ENCODE measurements around the gene VPS37C. TPM values are rescaled to one million over a fixed set of nuclear protein-coding genes. Genes with fewer than 3 reads are reported as not detected.

The VPS37C gene
- total and polyA plus RNA-seq, 9 donors: 7.8 to 25.8 (median 19.7) TPM

GRCh38 chr11:61132646-61133045 lies 28.6 kb downstream of the VPS37C start:
- H3K27ac ChIP-seq: no peak overlapping the region
- TF ChIP-seq, protein P1, sequence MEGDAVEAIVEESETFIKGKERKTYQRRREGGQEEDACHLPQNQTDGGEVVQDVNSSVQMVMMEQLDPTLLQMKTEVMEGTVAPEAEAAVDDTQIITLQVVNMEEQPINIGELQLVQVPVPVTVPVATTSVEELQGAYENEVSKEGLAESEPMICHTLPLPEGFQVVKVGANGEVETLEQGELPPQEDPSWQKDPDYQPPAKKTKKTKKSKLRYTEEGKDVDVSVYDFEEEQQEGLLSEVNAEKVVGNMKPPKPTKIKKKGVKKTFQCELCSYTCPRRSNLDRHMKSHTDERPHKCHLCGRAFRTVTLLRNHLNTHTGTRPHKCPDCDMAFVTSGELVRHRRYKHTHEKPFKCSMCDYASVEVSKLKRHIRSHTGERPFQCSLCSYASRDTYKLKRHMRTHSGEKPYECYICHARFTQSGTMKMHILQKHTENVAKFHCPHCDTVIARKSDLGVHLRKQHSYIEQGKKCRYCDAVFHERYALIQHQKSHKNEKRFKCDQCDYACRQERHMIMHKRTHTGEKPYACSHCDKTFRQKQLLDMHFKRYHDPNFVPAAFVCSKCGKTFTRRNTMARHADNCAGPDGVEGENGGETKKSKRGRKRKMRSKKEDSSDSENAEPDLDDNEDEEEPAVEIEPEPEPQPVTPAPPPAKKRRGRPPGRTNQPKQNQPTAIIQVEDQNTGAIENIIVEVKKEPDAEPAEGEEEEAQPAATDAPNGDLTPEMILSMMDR (IDR thresholded peaks at IDR 0.05): no peak
- TF ChIP-seq EP300 (IDR thresholded peaks at IDR 0.05) (no peak), POLR2A (IDR thresholded peaks at IDR 0.05) (no peak)
- no peak for DNase-seq
- intact Hi-C loops (cut with DNase I): loop anchor here in 1 of 4 donors (5.0 to 10.0 kb wide), 2 partner anchors 215 to 358 kb away; no protein-coding TSS in a partner anchor
- H3K4me3 ChIP-seq: no peak overlapping the region
- no peaks in the 10 kb centered on the region for H3K27me3 ChIP-seq
- H3K4me1 ChIP-seq (ENCODE audit: insufficient read depth): peaks cover 5% of the 10 kb centered on the region
- WGBS, 3 donors: 80 to 90% (median 87%) methylated on average over 5 of the region's 5 CpGs
- no peaks in the 10 kb centered on the region for H3K36me3 ChIP-seq
- H3K9me3 ChIP-seq: no peaks in the 10 kb centered on the region

DNA sequence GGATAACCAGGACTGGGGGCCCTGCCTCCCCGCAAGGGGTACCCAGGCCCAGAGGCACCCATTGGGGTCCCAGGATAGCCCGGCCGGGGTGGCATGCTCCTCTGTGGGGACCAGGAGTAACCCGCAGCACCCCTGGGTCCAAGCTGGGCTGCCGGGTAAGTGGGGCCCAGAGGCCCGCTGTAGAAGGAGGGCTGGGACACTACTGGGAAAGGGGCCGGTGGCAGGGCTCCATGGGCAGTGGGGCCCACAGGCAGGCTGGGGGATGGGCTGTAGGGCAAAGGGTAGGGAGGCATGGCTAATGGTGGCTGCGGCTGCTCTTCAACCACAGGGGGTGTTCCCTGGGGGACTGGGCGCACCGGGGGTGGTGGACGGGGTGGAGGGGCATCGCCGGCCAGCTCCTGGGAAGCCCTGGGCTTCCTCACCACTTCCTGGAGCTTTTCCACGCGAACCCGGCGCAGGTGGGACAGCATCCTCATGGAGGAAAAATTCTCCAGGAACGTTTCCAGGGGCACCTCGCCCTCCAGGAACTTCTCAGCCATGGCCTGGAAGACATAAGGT lies 29.1 kb downstream of the VPS37C start:
- no peaks in the 10 kb centered on the region for H3K36me3 ChIP-seq

GRCh38 chr11:61131586-61131985 lies 29.6 kb downstream of the VPS37C start:
- TF ChIP-seq, protein P1 (IDR thresholded peaks at IDR 0.05): no peak
- TF ChIP-seq POLR2A (IDR thresholded peaks at IDR 0.05) (no peak), EP300 (IDR thresholded peaks at IDR 0.05) (no peak)
- Histone ChIP-seq H3K4me1 (ENCODE audit: insufficient read depth) (peaks cover 5% of the 10 kb centered on the region), H3K36me3 (no peaks in the 10 kb centered on the region), H3K9me3 (no peaks in the 10 kb centered on the region), H3K27me3 (no peaks in the 10 kb centered on the region), H3K27ac (peak overlapping the region; percentile 35 to 73), H3K4me3 (no peak overlapping the region)
- peak in 1 of 5 donors; percentile 17 for DNase-seq
- 76 to 82% (median 77%) methylated on average over 14 of the region's 14 CpGs for WGBS, 3 donors
- intact Hi-C loops (cut with DNase I): loop anchor here in 1 of 4 donors (5.0 to 10.0 kb wide), 2 partner anchors 214 to 357 kb away; no protein-coding TSS in a partner anchor

More for the DNA sequence above, 29.1 kb downstream of the VPS37C start:
- DNase-seq: no peak
- TF ChIP-seq, protein P1 (IDR thresholded peaks at IDR 0.05): no peak
- TF ChIP-seq POLR2A (IDR thresholded peaks at IDR 0.05): no peak
- no peak for TF ChIP-seq EP300 (IDR thresholded peaks at IDR 0.05)
- Histone ChIP-seq H3K4me3 (no peak overlapping the region), H3K9me3 (no peaks in the 10 kb centered on the region), H3K27me3 (no peaks in the 10 kb centered on the region), H3K4me1 (ENCODE audit: insufficient read depth) (peaks cover 5% of the 10 kb centered on the region), H3K27ac (peak overlapping the region; percentile 35 to 73)
- 91 to 94% (median 93%) methylated on average over 19 of the region's 19 CpGs for WGBS, 3 donors
- intact Hi-C loops (cut with DNase I): loop anchor here in 1 of 4 donors (5.0 to 10.0 kb wide), 2 partner anchors 215 to 357 kb away; no protein-coding TSS in a partner anchor

GRCh38 chr11:61131186-61131585 lies 30.0 kb downstream of the VPS37C start:
- no peaks in the 10 kb centered on the region for H3K27me3 ChIP-seq
- 70 to 81% (median 76%) methylated on average over 8 of the region's 8 CpGs for WGBS, 3 donors
- no peak for DNase-seq
- H3K9me3 ChIP-seq: no peaks in the 10 kb centered on the region
- intact Hi-C loops (cut with DNase I): loop anchor here in 1 of 4 donors (5.0 to 10.0 kb wide), 2 partner anchors 214 to 356 kb away; no protein-coding TSS in a partner anchor
- no peaks in the 10 kb centered on the region for H3K36me3 ChIP-seq
- H3K4me1 ChIP-seq (ENCODE audit: insufficient read depth): peaks cover 5% of the 10 kb centered on the region
- TF ChIP-seq EP300 (IDR thresholded peaks at IDR 0.05) (no peak), POLR2A (IDR thresholded peaks at IDR 0.05) (no peak)
- TF ChIP-seq, protein P1 (IDR thresholded peaks at IDR 0.05): no peak
- H3K4me3 ChIP-seq: no peak overlapping the region
- peak overlapping the region; percentile 35 to 73 for H3K27ac ChIP-seq

Data from ovary (tissue), 9 donors.